ENCODE data around the gene CACNG1. TPM values are rescaled to one million over a fixed set of nuclear protein-coding genes. Genes with fewer than 3 reads are reported as not detected.

CACNG1 gene
- total RNA-seq, 1 donor from 2014 or later, result not detected

DNA sequence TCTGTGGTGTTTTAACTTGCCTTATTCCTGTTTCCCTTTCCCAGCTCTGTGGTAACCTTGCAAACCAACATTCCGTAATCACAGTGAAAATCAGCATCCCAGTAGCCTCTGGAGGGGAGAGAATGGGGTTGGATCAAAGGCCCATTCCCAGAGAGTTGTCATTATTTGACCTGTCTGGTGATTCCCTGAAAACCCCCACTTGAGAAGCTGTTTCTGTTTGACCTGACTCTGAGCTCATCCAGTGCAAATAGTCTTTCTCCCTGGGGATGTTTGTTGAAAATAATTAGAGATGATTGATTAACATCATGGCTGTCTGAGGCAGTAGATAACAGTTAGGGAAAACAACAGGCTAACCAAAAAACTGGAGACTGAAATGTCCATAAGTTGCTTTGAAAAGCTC, 3.0 kb downstream of the CACNG1 start:
- intact Hi-C loops (cut with micrococcal nuclease), result no loop called here
- Histone ChIP-seq H3K9me3 (replicated peaks) (peaks cover 31% of the 10 kb centered on the region), H3K4me3 (no peak overlapping the region), H3K27me3 (ENCODE audit: low read depth) (peaks cover 9% of the 10 kb centered on the region), H3K27ac (replicated peaks) (no peak overlapping the region), H3K36me3 (no peaks in the 10 kb centered on the region), H3K4me1 (peaks cover 18% of the 10 kb centered on the region)
- TF ChIP-seq, protein P1, sequence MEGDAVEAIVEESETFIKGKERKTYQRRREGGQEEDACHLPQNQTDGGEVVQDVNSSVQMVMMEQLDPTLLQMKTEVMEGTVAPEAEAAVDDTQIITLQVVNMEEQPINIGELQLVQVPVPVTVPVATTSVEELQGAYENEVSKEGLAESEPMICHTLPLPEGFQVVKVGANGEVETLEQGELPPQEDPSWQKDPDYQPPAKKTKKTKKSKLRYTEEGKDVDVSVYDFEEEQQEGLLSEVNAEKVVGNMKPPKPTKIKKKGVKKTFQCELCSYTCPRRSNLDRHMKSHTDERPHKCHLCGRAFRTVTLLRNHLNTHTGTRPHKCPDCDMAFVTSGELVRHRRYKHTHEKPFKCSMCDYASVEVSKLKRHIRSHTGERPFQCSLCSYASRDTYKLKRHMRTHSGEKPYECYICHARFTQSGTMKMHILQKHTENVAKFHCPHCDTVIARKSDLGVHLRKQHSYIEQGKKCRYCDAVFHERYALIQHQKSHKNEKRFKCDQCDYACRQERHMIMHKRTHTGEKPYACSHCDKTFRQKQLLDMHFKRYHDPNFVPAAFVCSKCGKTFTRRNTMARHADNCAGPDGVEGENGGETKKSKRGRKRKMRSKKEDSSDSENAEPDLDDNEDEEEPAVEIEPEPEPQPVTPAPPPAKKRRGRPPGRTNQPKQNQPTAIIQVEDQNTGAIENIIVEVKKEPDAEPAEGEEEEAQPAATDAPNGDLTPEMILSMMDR (IDR thresholded peaks at IDR 0.05; ENCODE audit: borderline replicate concordance), result no peak
- DNase-seq, result no peak

GRCh38 chr17:67049025-67049739, 4.8 kb downstream of the CACNG1 start:
- Histone ChIP-seq H3K4me1 (peaks cover 18% of the 10 kb centered on the region), H3K36me3 (no peaks in the 10 kb centered on the region), H3K27me3 (ENCODE audit: low read depth) (peaks cover 6% of the 10 kb centered on the region), H3K4me3 (no peak overlapping the region), H3K27ac (replicated peaks) (no peak overlapping the region), H3K9me3 (replicated peaks) (peaks cover 31% of the 10 kb centered on the region)
- TF ChIP-seq, protein P1 (IDR thresholded peaks at IDR 0.05; ENCODE audit: borderline replicate concordance), result no peak
- intact Hi-C loops (cut with micrococcal nuclease), result no loop called here
- DNase-seq, result no peak

GRCh38 chr17:67050066-67050465, 5.7 kb downstream of the CACNG1 start:
- no peak for DNase-seq
- TF ChIP-seq, protein P1 (IDR thresholded peaks at IDR 0.05; ENCODE audit: borderline replicate concordance), result no peak
- peaks cover 31% of the 10 kb centered on the region for H3K9me3 ChIP-seq (replicated peaks)
- H3K27ac ChIP-seq (replicated peaks), result no peak overlapping the region
- no peak overlapping the region for H3K4me3 ChIP-seq
- H3K27me3 ChIP-seq (ENCODE audit: low read depth), result no peaks in the 10 kb centered on the region
- no peaks in the 10 kb centered on the region for H3K36me3 ChIP-seq
- H3K4me1 ChIP-seq, result peaks cover 12% of the 10 kb centered on the region
- intact Hi-C loops (cut with micrococcal nuclease), result no loop called here

GRCh38 chr17:67050471-67051154, 6.3 kb downstream of the CACNG1 start:
- TF ChIP-seq, protein P1 (IDR thresholded peaks at IDR 0.05; ENCODE audit: borderline replicate concordance), result no peak
- H3K9me3 ChIP-seq (replicated peaks), result peaks cover 31% of the 10 kb centered on the region
- H3K27ac ChIP-seq (replicated peaks), result no peak overlapping the region
- intact Hi-C loops (cut with micrococcal nuclease), result no loop called here
- H3K4me3 ChIP-seq, result no peak overlapping the region
- H3K27me3 ChIP-seq (ENCODE audit: low read depth), result no peaks in the 10 kb centered on the region
- no peaks in the 10 kb centered on the region for H3K36me3 ChIP-seq
- peaks cover 8% of the 10 kb centered on the region for H3K4me1 ChIP-seq
- DNase-seq, result no peak

DNA sequence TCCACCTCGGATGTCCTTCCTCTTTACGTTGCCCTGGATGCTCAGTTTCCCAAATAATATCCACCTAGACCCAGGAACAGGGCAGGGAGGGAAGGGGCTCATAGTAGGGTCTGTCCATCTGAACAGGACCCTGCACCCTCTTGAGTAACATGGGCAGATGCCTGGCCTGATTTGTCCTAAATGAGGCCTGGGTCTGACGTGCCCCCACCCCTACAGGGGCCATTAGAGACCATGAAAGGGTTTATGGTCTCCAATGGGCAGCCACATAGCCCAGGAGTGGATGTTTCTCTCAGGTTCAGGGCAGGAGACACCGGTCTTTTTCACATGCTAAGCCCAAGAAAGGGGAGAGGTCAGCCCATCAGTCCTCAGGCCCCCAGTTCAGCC, 6.8 kb downstream of the CACNG1 start:
- H3K4me3 ChIP-seq, result no peak overlapping the region
- H3K4me1 ChIP-seq, result peaks cover 9% of the 10 kb centered on the region
- DNase-seq, result no peak
- H3K27ac ChIP-seq (replicated peaks), result no peak overlapping the region
- H3K36me3 ChIP-seq, result no peaks in the 10 kb centered on the region
- no peaks in the 10 kb centered on the region for H3K27me3 ChIP-seq (ENCODE audit: low read depth)
- peaks cover 31% of the 10 kb centered on the region for H3K9me3 ChIP-seq (replicated peaks)
- intact Hi-C loops (cut with micrococcal nuclease), result no loop called here
- TF ChIP-seq, protein P1 (IDR thresholded peaks at IDR 0.05; ENCODE audit: borderline replicate concordance), result no peak

All from left ventricle myocardium inferior (tissue), 1 donor.